GM04503 (cell line): Measurements from ENCODE around the gene MITF.
"Not testable (repeated sequence)": the region's sequence is repeated elsewhere in the genome, so short reads cannot be mapped to it uniquely, and the experiment has no call there.

Experiments
- DNase-seq: peaks from one replicate; pipeline ENCODE4 v3.0.0-alpha.2; 2012; ENCODE audit warnings: low read depth

Gene MITF

DNA sequence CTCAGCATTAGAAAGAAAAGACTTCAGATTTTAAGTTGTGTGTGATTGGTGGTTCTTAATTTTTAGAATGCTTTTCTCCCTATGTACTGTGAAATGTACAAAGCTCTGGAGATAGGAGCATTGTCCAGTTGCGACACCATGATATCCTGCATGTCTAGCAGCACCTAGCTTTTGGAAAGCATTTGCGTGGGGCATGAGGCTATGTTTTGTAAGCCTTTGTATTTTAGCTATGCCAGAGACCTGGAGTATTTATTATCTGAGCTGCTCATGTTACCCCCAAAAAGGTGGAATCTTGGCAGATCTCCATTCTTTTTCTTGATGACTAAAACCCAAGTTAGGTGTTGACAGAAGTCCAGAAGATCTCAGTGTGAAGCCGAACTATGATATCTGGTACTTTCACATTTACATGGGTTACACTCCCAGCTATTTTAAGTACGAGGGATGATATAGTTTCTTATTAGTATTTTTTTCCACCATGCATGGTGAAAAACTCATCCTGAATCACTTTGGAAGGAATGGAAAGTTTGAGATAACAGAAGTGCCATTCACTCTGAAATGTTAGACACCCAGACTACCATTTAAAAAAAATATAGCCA is 133.6 kb downstream of the MITF start:
- no peak for DNase-seq

- DNase-seq, result no peak
These were observed 136.8 kb downstream of the MITF start for GRCh38 chr3:69876073-69876472.

- no peak for DNase-seq
These were observed 139.0 kb downstream of the MITF start for GRCh38 chr3:69878254-69878653.

DNA sequence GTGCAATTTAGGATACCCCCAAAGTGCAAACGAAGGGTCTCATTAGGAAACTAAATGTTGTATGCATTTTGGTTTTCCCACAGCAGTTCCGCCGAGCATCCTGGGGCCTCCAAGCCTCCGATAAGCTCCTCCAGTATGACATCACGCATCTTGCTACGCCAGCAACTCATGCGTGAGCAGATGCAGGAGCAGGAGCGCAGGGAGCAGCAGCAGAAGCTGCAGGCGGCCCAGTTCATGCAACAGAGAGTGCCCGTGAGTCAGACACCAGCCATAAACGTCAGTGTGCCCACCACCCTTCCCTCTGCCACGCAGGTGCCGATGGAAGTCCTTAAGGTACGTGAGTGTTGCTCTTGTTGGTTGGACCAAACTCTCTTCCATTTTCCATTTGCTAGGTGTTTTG is 139.8 kb downstream of the MITF start:
- no peak for DNase-seq

- no peak for DNase-seq
These were observed 140.9 kb downstream of the MITF start for GRCh38 chr3:69880069-69880640.

DNA sequence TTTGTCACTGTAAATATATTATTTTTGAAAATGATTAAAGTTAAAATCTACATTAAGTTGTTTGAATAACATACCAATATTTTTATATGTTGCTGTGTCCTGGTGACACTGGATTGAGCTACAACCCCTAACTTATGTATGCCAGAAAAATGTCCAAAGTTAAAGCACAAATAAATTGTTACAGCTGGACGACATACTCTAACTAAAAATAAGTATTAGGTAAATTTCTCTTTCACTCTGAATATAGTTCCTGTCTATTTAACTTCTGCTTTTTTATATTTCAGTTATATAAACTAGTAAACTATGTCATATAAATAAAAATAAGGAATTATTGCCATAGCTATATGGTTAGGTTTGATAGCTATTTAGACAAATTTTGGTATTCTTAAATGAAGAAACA is 141.8 kb downstream of the MITF start:
- DNase-seq, result no peak

DNA sequence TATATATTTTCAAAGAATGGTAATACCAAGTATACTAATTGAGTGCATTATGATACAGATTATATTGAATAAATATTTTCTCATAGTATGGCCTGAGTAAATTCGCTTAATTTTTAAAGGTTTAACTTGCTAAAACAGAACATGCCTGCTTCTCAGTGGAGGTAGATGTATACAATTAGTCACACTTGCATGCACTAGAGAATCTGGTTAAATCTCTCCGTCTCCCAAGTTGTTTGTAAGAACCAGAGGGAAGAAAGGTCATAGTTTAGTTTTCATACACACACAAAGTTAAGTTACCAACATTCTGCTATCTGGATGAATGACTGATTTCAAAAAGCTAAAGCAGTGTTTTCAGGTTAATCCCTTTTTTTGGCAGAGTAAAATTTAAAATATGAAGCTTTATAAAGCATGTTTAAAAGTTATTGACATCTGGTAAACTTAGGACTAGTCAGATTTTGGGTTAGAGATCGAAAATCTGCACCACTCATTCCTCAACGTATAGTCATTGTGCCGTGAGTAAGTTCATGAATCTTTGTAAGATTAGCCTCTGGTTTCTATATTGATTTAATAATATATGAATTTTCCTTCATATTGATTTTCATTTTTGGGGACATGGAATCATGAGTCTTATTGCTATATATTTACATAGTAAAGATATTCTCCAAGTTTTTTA is 142.6 kb downstream of the MITF start:
- no peak for DNase-seq

- no peak for DNase-seq
These were observed 143.3 kb downstream of the MITF start for GRCh38 chr3:69882560-69882959.

- no peak for DNase-seq
These were observed 149.0 kb downstream of the MITF start for GRCh38 chr3:69888040-69888942.

DNA sequence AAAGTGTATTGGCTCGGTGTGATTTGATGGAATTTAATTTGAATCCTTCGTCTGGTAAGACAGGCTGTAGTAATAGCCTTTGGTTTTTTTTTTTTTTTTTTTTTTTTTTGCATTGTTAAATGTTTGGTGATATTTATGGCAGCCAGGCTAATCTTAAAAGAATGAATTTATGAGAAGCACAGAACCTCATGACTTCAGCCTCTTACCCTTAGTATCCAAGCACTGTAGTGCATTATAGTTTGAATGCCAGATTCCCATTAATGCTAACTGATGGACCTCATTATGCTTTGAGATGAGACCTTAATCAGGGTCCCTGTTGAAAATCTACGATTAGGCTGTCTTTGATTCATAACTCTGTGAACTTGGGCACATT is 149.7 kb downstream of the MITF start:
- no peak for DNase-seq

DNA sequence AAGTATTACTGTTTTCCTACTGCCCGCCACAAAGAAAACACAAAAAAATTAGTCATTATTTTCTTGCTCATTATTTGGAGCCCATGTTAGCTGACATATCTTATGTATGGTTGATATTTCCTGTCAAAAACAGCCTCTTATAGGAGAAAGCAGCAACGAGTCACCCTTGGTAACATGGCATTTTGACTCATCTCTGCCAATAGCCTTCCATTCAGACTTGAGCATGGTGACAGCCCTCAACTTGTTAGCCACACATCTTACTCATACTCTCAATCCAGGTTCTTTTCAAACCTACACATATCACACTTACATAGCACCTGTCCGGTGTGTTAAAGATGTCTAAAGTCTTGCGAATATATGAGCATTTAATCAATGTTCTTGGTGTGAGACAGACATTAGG is 150.8 kb downstream of the MITF start:
- DNase-seq, result no peak

DNA sequence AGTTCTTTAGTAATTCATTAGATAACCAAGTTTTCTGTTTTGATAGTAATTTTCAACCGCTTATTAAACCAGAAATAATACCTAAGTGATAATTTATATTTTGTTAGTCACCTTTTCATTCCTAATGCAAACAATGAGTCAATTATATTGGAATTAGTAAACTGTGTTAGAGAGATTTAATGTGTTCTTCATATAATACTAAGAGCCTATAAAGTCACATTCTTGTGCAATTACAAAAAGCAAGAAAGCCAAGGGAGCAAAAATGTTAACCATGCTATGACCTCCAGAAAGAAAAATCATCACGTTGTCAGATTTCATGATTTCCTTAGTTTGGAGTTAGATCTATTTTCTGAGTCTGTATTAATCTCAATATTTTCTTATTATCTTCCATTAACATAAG is 151.4 kb downstream of the MITF start:
- no peak for DNase-seq

DNA sequence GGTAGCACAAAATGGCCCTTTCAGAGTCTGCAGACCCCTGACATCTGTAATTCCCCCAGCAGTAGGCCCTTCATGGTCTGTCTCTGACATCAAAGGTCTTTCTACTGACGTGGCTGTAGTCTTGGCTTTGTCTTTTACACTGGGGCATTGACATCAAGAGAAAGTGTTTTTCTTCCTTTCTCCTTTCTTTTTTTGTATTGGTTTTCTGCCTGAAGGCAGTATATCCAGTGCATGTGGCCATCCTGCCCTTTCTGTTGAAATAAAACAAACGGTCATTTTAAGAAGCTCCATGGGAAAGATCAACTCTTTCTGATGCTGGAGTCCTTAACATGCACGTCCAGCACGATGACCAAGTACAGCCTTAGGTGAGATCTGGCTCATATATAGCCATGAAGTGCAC is 153.4 kb downstream of the MITF start:
- DNase-seq, result no peak

DNA sequence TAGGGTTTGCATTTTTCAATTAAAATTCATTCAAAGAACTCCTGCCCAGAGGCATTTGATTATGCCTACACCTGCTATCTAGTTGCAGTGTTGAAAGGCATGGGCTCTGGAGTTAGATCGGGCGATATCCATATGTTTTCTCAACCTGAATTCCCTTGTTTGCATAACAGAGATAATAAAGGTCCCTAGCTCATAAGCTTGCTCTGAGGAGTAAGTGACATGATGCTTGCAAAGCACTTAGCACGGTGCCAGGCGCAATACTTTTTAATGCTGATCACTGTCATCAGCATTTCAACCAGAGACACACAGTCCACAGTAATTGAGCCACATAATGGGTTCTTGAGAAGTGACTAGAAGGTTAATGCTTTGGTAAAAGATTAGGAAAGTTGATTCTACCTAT is 154.0 kb downstream of the MITF start:
- DNase-seq, result no peak

DNA sequence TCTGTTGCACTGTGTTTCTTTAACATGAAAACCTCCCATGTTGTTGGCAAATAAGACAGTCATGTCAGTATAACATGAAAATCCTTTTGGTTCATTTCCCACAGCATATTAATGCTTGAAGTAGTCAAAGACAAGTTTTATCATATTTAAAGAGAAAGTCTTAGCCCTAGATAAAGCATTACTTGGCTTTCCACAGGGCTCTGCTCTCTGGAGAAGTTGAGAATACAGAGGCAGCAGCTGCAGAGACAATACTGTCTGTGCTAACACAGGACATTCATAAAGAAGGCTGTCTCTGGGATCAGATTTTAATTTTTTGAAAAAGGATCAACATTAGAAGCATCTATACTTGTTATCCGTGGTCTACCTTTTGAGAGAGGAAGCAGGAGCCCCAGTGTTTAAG is 156.8 kb downstream of the MITF start:
- DNase-seq, result no peak

- DNase-seq, result no peak
These were observed 161.1 kb downstream of the MITF start for GRCh38 chr3:69900331-69900730.

DNA sequence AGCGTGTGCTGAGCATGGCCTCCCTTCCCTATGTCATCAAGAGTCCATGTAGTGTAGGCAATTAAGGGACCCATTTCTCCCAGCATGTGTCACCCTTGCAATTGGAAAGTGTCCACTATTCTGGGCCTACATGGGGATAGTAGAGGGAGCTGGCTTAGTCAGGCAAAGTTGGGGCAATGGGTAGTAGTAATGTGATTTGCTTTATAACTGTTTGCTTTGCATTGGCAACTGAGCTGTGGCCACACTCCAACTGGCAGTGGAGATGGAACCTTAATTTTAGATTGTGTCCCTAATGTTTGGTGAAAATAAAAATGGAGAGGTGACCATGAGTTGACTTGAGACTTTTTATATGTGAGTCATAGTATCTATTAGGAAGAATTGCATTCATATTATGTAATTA is 162.5 kb downstream of the MITF start:
- no peak for DNase-seq

DNA sequence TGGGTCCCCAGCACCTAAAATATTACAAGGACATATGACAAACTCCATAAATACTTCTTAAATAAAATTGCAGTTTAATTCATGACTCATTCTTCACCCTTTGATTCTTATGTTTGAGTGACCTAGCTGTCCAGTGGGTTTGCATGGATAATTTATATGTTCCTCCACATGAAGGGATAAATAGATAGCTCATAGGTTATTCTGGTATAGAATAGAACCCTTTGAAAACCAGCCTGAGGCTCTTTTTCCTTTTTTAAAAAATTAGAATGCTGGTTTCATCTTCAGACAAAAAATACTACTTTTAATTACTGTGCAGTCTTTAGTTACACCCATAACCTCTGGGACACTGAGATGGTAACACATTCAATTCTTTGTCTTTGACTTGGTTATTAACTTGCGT is 163.1 kb downstream of the MITF start:
- DNase-seq, result no peak

DNA sequence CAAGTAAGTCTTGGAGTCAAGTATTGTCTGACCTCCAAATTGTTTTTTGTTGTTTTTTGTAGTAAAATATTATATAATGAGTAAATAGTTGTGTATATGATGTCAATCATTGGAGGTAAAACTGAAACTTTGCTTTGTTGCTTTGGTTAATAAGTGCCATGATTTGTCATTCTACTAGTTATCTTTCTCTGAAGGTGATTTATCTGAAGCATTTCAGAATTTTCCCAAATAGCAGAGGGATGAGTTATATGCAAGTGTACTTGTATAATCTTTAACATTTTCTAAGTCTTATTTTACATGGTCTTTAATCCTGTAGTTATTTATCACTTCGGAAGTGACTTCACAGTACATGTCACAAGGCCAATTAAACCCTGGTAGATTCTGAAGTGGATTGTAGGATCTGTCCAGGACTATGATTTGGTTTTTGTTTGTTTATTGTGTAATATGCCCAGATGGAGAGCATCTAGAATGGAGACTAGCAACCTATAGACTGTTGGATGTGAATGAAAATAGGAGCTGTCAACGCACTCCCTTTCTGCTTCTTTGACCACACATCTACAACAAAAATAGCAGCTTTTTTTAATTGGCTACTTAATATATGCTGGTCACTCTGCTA is 167.2 kb downstream of the MITF start:
- no peak for DNase-seq

GRCh38 chr3:69907554-69907953 is 168.3 kb downstream of the MITF start:
- DNase-seq, result no peak

DNA sequence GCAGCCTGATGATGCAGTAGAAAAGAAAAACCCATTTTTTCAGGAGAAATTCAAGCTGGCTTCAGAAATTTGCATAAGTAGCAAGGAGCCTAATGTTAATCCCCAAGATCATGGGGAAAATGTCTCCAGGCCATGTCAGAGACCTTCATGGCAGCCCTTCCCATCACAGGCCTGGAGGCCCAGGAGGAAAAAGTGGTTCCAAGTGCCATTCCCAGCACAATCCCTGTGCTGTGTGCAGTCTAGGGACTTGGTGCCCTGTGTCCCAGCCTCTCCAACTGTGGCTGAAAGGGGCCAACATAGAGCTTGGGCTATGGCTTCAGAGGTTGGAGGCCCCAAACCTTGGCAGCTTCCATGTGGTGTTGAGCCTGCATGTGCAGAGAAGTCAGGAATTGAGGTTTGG is 170.6 kb downstream of the MITF start:
- DNase-seq, result not testable (repeated sequence)

GRCh38 chr3:69913422-69913821 is 174.2 kb downstream of the MITF start:
- DNase-seq, result no peak

- no peak for DNase-seq
These were observed 175.1 kb downstream of the MITF start for GRCh38 chr3:69914395-69914794.
